Measurements from ENCODE around the gene PPARG.
"Not testable (repeated sequence)": the region's sequence is repeated elsewhere in the genome, so short reads cannot be mapped to it uniquely, and the experiment has no call there.

PPARG gene

GRCh38 chr3:12442654-12443501 is 154.0 kb downstream of the PPARG start:
- DNase-seq (ENCODE audit: low spot score) = no peak

- DNase-seq (ENCODE audit: low spot score) = no peak
Measured at GRCh38 chr3:12443781-12444522, 155.1 kb downstream of the PPARG start.

- DNase-seq (ENCODE audit: low spot score) = no peak
Measured at GRCh38 chr3:12444582-12445471, 156.0 kb downstream of the PPARG start.

- DNase-seq (ENCODE audit: low spot score) = no peak
Measured at GRCh38 chr3:12445523-12446240, 156.8 kb downstream of the PPARG start.

- no peak for DNase-seq (ENCODE audit: low spot score)
Measured at GRCh38 chr3:12446298-12446697, 157.4 kb downstream of the PPARG start.

GRCh38 chr3:12447075-12447474 is 158.2 kb downstream of the PPARG start:
- DNase-seq (ENCODE audit: low spot score) = no peak

GRCh38 chr3:12448404-12449202 is 159.7 kb downstream of the PPARG start:
- DNase-seq (ENCODE audit: low spot score) = not testable (repeated sequence)

- no peak for DNase-seq (ENCODE audit: low spot score)
Measured at GRCh38 chr3:12449889-12450682, 161.2 kb downstream of the PPARG start.

- DNase-seq (ENCODE audit: low spot score) = no peak
Measured at GRCh38 chr3:12451481-12451880, 162.6 kb downstream of the PPARG start.

GRCh38 chr3:12451960-12452359 is 163.1 kb downstream of the PPARG start:
- no peak for DNase-seq (ENCODE audit: low spot score)

GRCh38 chr3:12452361-12453330 is 163.8 kb downstream of the PPARG start:
- DNase-seq (ENCODE audit: low spot score) = no peak

- DNase-seq (ENCODE audit: low spot score) = no peak
Measured at GRCh38 chr3:12454076-12454815, 165.4 kb downstream of the PPARG start.

- DNase-seq (ENCODE audit: low spot score) = no peak
Measured at GRCh38 chr3:12454816-12455121, 165.9 kb downstream of the PPARG start.

- DNase-seq (ENCODE audit: low spot score) = no peak
Measured at GRCh38 chr3:12455740-12456139, 166.9 kb downstream of the PPARG start.

GRCh38 chr3:12456441-12456840 is 167.6 kb downstream of the PPARG start:
- no peak for DNase-seq (ENCODE audit: low spot score)

GRCh38 chr3:12457380-12457779 is 168.5 kb downstream of the PPARG start:
- not testable (repeated sequence) for DNase-seq (ENCODE audit: low spot score)

GRCh38 chr3:12458901-12459300 is 170.0 kb downstream of the PPARG start:
- DNase-seq (ENCODE audit: low spot score) = no peak

- no peak for DNase-seq (ENCODE audit: low spot score)
Measured at GRCh38 chr3:12460127-12460526, 171.3 kb downstream of the PPARG start.
